BJ (cell line): ENCODE measurements around the gene AGAP1. TPM values are rescaled to one million over a fixed set of nuclear protein-coding genes. Genes with fewer than 3 reads are reported as not detected.

Source experiments
- CTCF ChIA-PET: fragments of 350-600 bp; formaldehyde crosslinking; extraction: SDS; loops from one replicate; lab custom pipeline; 2021; ENCODE audit warnings: antibody characterized with exemption, inconsistent platforms; lab: Yijun Ruan, JAX
- POLR2A ChIA-PET: fragments of 300-600 bp; sonication (Branson Sonifier 250); formaldehyde crosslinking; extraction: SDS; loops from one replicate; lab custom pipeline; 2021; ENCODE audit warnings: antibody characterized with exemption; lab: Charles Lee
- DNase-seq: peaks from one replicate; pipeline ENCODE4 v3.0.0-alpha.2; 2011; ENCODE audit warnings: low read depth
- H3K27me3 ChIP-seq: 2 replicates; pipeline ENCODE4 v1.6.0; 2011; ENCODE audit warnings: low read length; ENCODE audit not compliant: control insufficient read depth, insufficient read depth
- H3K36me3 ChIP-seq: 2 replicates; pipeline ENCODE4 v1.5.1; 2011; ENCODE audit warnings: low read length; ENCODE audit not compliant: control insufficient read depth, insufficient read depth
- H3K4me3 ChIP-seq: 2 replicates; pipeline ENCODE4 v1.5.1; 2011; ENCODE audit warnings: low read depth, mild to moderate bottlenecking, control low read depth, low read length
- CTCF ChIP-seq: IDR thresholded peaks from 2 replicates; pipeline ENCODE4 v1.5.1; 2011; ENCODE audit warnings: low read depth, mild to moderate bottlenecking, control low read depth, inconsistent platforms, low read length, moderate library complexity; ENCODE audit not compliant: insufficient read depth
- polyA plus RNA-seq: library from polyadenylated mRNA; depleted of rRNA; stranded (reverse); fragments of >200 nt; gene quantifications from 2 replicates; pipeline ENCODE4 v1.2.3, GENCODE V29; 2011

Gene AGAP1
- polyA plus RNA-seq, 1 experiment = 14.9 TPM

- DNase-seq = no peak
- no peak for TF ChIP-seq CTCF
- Histone ChIP-seq H3K36me3 (no peaks in the 10 kb centered on the region; the same call in 1 of the 2 replicates), H3K4me3 (no peak overlapping the region), H3K27me3 (no peaks in the 10 kb centered on the region)
- POLR2A ChIA-PET = no interaction called here
- CTCF ChIA-PET = interaction anchor here (0.6 kb wide), 1 partner anchor 103 kb away, joined by 3 read pairs; no protein-coding TSS in a partner anchor
Measured at GRCh38 chr2:235564884-235565530, 71.2 kb downstream of the AGAP1 start.

- Histone ChIP-seq H3K36me3 (no peaks in the 10 kb centered on the region; the same call in 1 of the 2 replicates), H3K4me3 (no peak overlapping the region), H3K27me3 (no peaks in the 10 kb centered on the region)
- ChIA-PET CTCF (no interaction called here), POLR2A (no interaction called here)
- no peak for DNase-seq
- no peak for TF ChIP-seq CTCF
Measured at GRCh38 chr2:235566415-235566814, 72.6 kb downstream of the AGAP1 start.

GRCh38 chr2:235566931-235567495, 73.2 kb downstream of the AGAP1 start:
- no peak overlapping the region for H3K4me3 ChIP-seq
- CTCF ChIA-PET = no interaction called here
- POLR2A ChIA-PET = no interaction called here

GRCh38 chr2:235567842-235568241, 74.0 kb downstream of the AGAP1 start:
- H3K36me3 ChIP-seq = no peaks in the 10 kb centered on the region; the same call in 1 of the 2 replicates
- no peak for TF ChIP-seq CTCF
- POLR2A ChIA-PET = no interaction called here
- DNase-seq = no peak
- no peaks in the 10 kb centered on the region for H3K27me3 ChIP-seq
- H3K4me3 ChIP-seq = no peak overlapping the region
- CTCF ChIA-PET = no interaction called here

More at GRCh38 chr2:235566931-235567495, 73.2 kb downstream of the AGAP1 start:
- Histone ChIP-seq H3K36me3 (no peaks in the 10 kb centered on the region; the same call in 1 of the 2 replicates), H3K27me3 (no peaks in the 10 kb centered on the region)
- no peak for TF ChIP-seq CTCF
- no peak for DNase-seq

GRCh38 chr2:235568431-235568830, 74.6 kb downstream of the AGAP1 start:
- ChIA-PET POLR2A (no interaction called here), CTCF (interaction anchor here (0.6 to 0.8 kb wide), 2 partner anchors 28 to 73 kb away, joined by 3 read pairs; no protein-coding TSS in a partner anchor)
- Histone ChIP-seq H3K4me3 (no peak overlapping the region), H3K36me3 (no peaks in the 10 kb centered on the region; the same call in 1 of the 2 replicates), H3K27me3 (no peaks in the 10 kb centered on the region)
- DNase-seq = no peak
- TF ChIP-seq CTCF = no peak
